HL-60/S4 (cell line): ENCODE data around the gene TSKU.
"Not testable (repeated sequence)": the region's sequence is repeated elsewhere in the genome, so short reads cannot be mapped to it uniquely, and the experiment has no call there.

ENCODE experiments used
- in situ Hi-C: fragments of 300-500 bp; cut with MboI; formaldehyde crosslinking; loops from 2 replicates; pipeline ENCODE4 v1.14.3; 2022; ENCODE audit warnings: low sequenced_read_pairs

The TSKU gene

GRCh38 chr11:76821396-76821795 is 38.2 kb downstream of the TSKU start:
- in situ Hi-C loops, result not testable (repeated sequence)

GRCh38 chr11:76822406-76822805 is 39.2 kb downstream of the TSKU start:
- in situ Hi-C loops, result no loop called here

GRCh38 chr11:76823481-76824028 is 40.4 kb downstream of the TSKU start:
- in situ Hi-C loops, result no loop called here

GRCh38 chr11:76824083-76824939 is 41.2 kb downstream of the TSKU start:
- in situ Hi-C loops, result no loop called here

- in situ Hi-C loops, result no loop called here
Measured at GRCh38 chr11:76824980-76825725, 42.0 kb downstream of the TSKU start.

- in situ Hi-C loops, result no loop called here
Measured at GRCh38 chr11:76825726-76826396, 42.7 kb downstream of the TSKU start.

- in situ Hi-C loops, result not testable (repeated sequence)
Measured at GRCh38 chr11:76826508-76826907, 43.4 kb downstream of the TSKU start.

GRCh38 chr11:76827005-76827404 is 43.8 kb downstream of the TSKU start:
- in situ Hi-C loops, result not testable (repeated sequence)

- in situ Hi-C loops, result no loop called here
Measured at GRCh38 chr11:76830639-76831327, 47.6 kb downstream of the TSKU start.

GRCh38 chr11:76831686-76832310 is 48.6 kb downstream of the TSKU start:
- in situ Hi-C loops, result no loop called here

- in situ Hi-C loops, result no loop called here
Measured at GRCh38 chr11:76832361-76832760, 49.2 kb downstream of the TSKU start.

- in situ Hi-C loops, result no loop called here
Measured at GRCh38 chr11:76834151-76834550, 51.0 kb downstream of the TSKU start.

GRCh38 chr11:76835036-76835435 is 51.9 kb downstream of the TSKU start:
- in situ Hi-C loops, result no loop called here

GRCh38 chr11:76835928-76836612 is 52.9 kb downstream of the TSKU start:
- in situ Hi-C loops, result no loop called here

- in situ Hi-C loops, result no loop called here
Measured at GRCh38 chr11:76836613-76837291, 53.6 kb downstream of the TSKU start.

- in situ Hi-C loops, result no loop called here
Measured at GRCh38 chr11:76837696-76838677, 54.8 kb downstream of the TSKU start.

- in situ Hi-C loops, result no loop called here
Measured at GRCh38 chr11:76838678-76839068, 55.5 kb downstream of the TSKU start.

- in situ Hi-C loops, result no loop called here
Measured at GRCh38 chr11:76839311-76839710, 56.2 kb downstream of the TSKU start.
